ENCODE data around the gene CA10.

DNA sequence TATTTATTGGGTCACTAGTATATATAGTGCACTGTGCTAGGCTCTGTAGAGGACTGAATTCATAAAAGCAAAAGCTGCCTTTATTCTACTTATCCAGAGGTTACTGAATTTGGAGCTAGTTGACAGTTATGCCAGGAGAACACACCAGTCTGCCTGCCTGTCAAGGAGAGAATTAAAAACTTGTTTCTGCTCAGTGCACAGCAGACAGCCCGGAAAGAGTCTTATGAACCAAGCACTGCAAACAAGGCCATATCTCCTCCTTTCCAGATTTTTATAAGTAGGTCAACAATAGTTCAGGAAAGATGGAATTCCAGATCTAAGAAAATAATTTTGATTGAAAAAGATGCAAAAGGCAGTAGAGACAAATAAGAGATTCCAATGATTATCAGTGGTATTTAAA lies 267.8 kb downstream of the CA10 start:
- TF ChIP-seq, protein P1, sequence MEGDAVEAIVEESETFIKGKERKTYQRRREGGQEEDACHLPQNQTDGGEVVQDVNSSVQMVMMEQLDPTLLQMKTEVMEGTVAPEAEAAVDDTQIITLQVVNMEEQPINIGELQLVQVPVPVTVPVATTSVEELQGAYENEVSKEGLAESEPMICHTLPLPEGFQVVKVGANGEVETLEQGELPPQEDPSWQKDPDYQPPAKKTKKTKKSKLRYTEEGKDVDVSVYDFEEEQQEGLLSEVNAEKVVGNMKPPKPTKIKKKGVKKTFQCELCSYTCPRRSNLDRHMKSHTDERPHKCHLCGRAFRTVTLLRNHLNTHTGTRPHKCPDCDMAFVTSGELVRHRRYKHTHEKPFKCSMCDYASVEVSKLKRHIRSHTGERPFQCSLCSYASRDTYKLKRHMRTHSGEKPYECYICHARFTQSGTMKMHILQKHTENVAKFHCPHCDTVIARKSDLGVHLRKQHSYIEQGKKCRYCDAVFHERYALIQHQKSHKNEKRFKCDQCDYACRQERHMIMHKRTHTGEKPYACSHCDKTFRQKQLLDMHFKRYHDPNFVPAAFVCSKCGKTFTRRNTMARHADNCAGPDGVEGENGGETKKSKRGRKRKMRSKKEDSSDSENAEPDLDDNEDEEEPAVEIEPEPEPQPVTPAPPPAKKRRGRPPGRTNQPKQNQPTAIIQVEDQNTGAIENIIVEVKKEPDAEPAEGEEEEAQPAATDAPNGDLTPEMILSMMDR (IDR thresholded peaks at IDR 0.05), result no peak
- no peak for TF ChIP-seq POLR2A (IDR thresholded peaks at IDR 0.05)
